Hepatocyte (in vitro differentiated cells): ENCODE measurements around the gene ROBO1. TPM values are rescaled to one million over a fixed set of nuclear protein-coding genes. Genes with fewer than 3 reads are reported as not detected.
"Not testable (repeated sequence)": the region's sequence is repeated elsewhere in the genome, so short reads cannot be mapped to it uniquely, and the experiment has no call there.

Experiments
- DNase-seq: peaks from one replicate; pipeline ENCODE4 v3.0.0-alpha.2; 2016; ENCODE audit warnings: low spot score
- H2AFZ ChIP-seq: fragments of 200-600 bp; sonication (generic); 2 replicates; pipeline ENCODE4 v1.6.0; 2016; ENCODE audit warnings: antibody characterized with exemption, mild to moderate bottlenecking
- H3K27ac ChIP-seq: fragments of 200-600 bp; sonication (generic); 2 replicates; pipeline ENCODE4 v1.5.1; 2016; ENCODE audit warnings: mild to moderate bottlenecking
- H3K27me3 ChIP-seq: fragments of 200-600 bp; sonication (generic); 2 replicates; pipeline ENCODE4 v1.6.1; 2016
- H3K36me3 ChIP-seq: fragments of 200-600 bp; sonication (generic); replicated peaks from 2 replicates; pipeline ENCODE4 v1.5.1; 2016; ENCODE audit warnings: low read depth; ENCODE audit not compliant: insufficient read depth
- H3K4me1 ChIP-seq: fragments of 200-600 bp; sonication (generic); 2 replicates; pipeline ENCODE4 v1.5.1; 2016; ENCODE audit warnings: mild to moderate bottlenecking, moderate library complexity; ENCODE audit not compliant: insufficient read depth
- H3K4me2 ChIP-seq: fragments of 200-600 bp; sonication (generic); 2 replicates; pipeline ENCODE4 v1.6.0; 2016
- H3K4me3 ChIP-seq: fragments of 200-600 bp; sonication (generic); 2 replicates; pipeline ENCODE4 v1.5.1; 2016; ENCODE audit warnings: mild to moderate bottlenecking
- H3K79me2 ChIP-seq: fragments of 200-600 bp; sonication (generic); 2 replicates; pipeline ENCODE4 v1.6.0; 2017; ENCODE audit warnings: mild to moderate bottlenecking
- H3K9me2 ChIP-seq: fragments of 200-600 bp; sonication (generic); replicated peaks from 2 replicates; pipeline ENCODE4 v1.6.0; 2017; ENCODE audit warnings: mild to moderate bottlenecking; ENCODE audit not compliant: insufficient read depth
- H3K9me3 ChIP-seq: fragments of 200-600 bp; sonication (generic); 2 replicates; pipeline ENCODE4 v1.5.1; 2016; ENCODE audit warnings: low read depth, mild to moderate bottlenecking
- H4K20me1 ChIP-seq: fragments of 200-600 bp; sonication (generic); 2 replicates; pipeline ENCODE4 v1.6.0; 2016; ENCODE audit warnings: mild to moderate bottlenecking; ENCODE audit not compliant: insufficient read depth, poor library complexity, severe bottlenecking
- EZH2 ChIP-seq: fragments of 200-600 bp; sonication (generic); IDR thresholded peaks from 2 replicates; pipeline ENCODE4 v1.6.1; 2016; ENCODE audit warnings: antibody characterized with exemption, mild to moderate bottlenecking, borderline replicate concordance
- EZH2phosphoT487 ChIP-seq: fragments of 200-600 bp; sonication (generic); IDR thresholded peaks from one replicate; pipeline ENCODE4 v1.6.1; 2018; ENCODE audit warnings: antibody characterized with exemption, mild to moderate bottlenecking, low read depth, moderate library complexity; ENCODE audit not compliant: unreplicated experiment, severe bottlenecking
- WGBS: methylation state at CpG from one replicate; pipeline ENCODE4 v1.1.6; 2016; ENCODE audit warnings: low lambda C conversion rate; ENCODE audit errors: missing lambda C conversion rate; 5-methylcytosine and 5-hydroxymethylcytosine counted together
- polyA plus RNA-seq: library from polyadenylated mRNA; unstranded; fragments of >200 nt; fragmentation: Nextera tagmentation; extraction: Ambion mirVana; gene quantifications from 2 replicates; pipeline ENCODE4 v1.2.1, GENCODE V29; 2016
- total RNA-seq: library from RNA; depleted of rRNA; stranded (reverse); fragments of >200 nt; gene quantifications from 2 replicates; pipeline ENCODE4 v1.2.3, GENCODE V29; 2014
- TF ChIP-seq, protein P1 (sequence below): fragments of 200-600 bp; sonication (generic); IDR thresholded peaks from 2 replicates; pipeline ENCODE4 v1.5.1; 2016; ENCODE audit warnings: antibody characterized with exemption, mild to moderate bottlenecking; ENCODE audit not compliant: poor library complexity

The ROBO1 gene
- total and polyA plus RNA-seq, 2 experiments from 2014 or later = 13.6 to 44.3 TPM

DNA sequence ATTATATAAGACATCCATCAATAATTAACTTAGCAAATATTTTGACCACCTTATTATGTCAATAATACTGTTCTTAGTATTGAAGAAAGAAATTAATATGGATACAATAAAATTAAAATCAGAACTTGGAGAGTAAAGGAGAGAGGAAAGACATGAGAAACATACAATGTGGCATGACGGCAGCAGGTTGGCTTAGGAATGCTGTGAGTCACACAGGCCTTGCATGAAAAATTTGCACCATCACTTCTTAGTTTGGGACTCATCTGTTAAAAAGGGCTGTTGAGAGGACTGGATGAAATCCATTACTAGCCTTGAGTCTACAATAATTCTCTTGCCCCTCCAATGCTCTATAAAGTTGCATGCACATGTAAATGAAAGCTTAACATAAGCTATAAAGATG lies 880.8 kb downstream of the ROBO1 start:
- Histone ChIP-seq H3K9me2 (no peaks in the 10 kb centered on the region), H3K36me3 (no peaks in the 10 kb centered on the region), H3K9me3 (no peaks in the 10 kb centered on the region), H3K27ac (no peak overlapping the region), H2AFZ (no peak overlapping the region), H3K4me3 (no peak overlapping the region), H3K4me1 (no peaks in the 10 kb centered on the region), H3K4me2 (no peak overlapping the region), H4K20me1 (no peaks in the 10 kb centered on the region), H3K27me3 (no peaks in the 10 kb centered on the region), H3K79me2 (peaks cover 18% of the 10 kb centered on the region)
- DNase-seq = no peak
- WGBS = 94% methylated on average over 1 of the region's 1 CpG
- TF ChIP-seq EZH2phosphoT487 (no peak), EZH2 (no peak)
- TF ChIP-seq, protein P1, sequence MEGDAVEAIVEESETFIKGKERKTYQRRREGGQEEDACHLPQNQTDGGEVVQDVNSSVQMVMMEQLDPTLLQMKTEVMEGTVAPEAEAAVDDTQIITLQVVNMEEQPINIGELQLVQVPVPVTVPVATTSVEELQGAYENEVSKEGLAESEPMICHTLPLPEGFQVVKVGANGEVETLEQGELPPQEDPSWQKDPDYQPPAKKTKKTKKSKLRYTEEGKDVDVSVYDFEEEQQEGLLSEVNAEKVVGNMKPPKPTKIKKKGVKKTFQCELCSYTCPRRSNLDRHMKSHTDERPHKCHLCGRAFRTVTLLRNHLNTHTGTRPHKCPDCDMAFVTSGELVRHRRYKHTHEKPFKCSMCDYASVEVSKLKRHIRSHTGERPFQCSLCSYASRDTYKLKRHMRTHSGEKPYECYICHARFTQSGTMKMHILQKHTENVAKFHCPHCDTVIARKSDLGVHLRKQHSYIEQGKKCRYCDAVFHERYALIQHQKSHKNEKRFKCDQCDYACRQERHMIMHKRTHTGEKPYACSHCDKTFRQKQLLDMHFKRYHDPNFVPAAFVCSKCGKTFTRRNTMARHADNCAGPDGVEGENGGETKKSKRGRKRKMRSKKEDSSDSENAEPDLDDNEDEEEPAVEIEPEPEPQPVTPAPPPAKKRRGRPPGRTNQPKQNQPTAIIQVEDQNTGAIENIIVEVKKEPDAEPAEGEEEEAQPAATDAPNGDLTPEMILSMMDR = no peak

DNA sequence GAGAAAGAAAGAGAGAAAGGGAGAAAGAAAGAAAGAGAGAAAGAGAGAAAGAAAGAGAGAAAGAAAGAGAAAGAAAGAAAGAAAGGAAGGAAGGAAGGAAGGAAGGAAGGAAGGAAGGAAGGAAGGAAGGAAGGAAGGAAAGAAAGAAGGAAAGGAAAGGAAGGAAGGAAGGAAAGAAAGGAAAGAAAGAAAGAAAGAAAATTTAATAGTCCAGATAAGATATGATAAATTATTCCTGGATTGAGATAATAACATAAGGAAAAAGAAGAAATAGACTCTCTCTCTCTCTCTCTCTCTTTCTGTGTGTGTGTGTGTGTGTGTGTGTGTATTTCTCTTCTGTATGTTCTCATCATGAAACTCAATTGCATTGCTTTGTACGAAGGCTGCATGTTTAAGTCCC lies 883.2 kb downstream of the ROBO1 start:
- H3K4me2 ChIP-seq, H2AFZ ChIP-seq, H3K27ac ChIP-seq, H3K27me3 ChIP-seq, H3K9me3 ChIP-seq, DNase-seq, H3K4me1 ChIP-seq, H3K4me3 ChIP-seq, H4K20me1 ChIP-seq, H3K9me2 ChIP-seq, H3K36me3 ChIP-seq: not testable (repeated sequence)
- peaks cover 15% of the 10 kb centered on the region for H3K79me2 ChIP-seq
- 100% methylated on average over 1 of the region's 1 CpG for WGBS

DNA sequence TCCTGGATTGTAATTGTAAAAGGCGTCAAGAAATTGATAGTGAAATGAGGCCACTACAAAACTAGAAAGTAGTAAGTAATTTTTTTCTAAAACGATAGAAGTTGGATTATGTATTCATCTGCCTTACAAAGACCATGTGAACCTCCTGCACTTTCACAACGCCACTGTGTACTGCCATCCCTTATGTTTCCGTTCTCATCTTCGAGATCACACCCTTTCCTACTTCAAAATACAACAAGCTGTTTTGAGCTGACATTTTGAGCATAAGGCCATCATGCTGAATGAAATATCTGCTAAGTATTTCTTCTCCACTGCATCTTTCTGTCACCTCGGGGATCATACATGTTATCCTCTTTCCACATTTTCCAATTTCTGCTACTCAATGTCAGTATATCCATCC lies 885.5 kb downstream of the ROBO1 start:
- H3K4me3 ChIP-seq = no peak overlapping the region
- no peaks in the 10 kb centered on the region for H3K9me3 ChIP-seq
- DNase-seq = no peak
- WGBS = 95% methylated on average over 6 of the region's 6 CpGs
- no peaks in the 10 kb centered on the region for H3K36me3 ChIP-seq
- H3K79me2 ChIP-seq = peaks cover 21% of the 10 kb centered on the region
- no peaks in the 10 kb centered on the region for H3K4me1 ChIP-seq
- no peak overlapping the region for H3K4me2 ChIP-seq
- no peaks in the 10 kb centered on the region for H3K27me3 ChIP-seq
- no peak overlapping the region for H3K27ac ChIP-seq
- H2AFZ ChIP-seq = no peak overlapping the region
- TF ChIP-seq EZH2 = no peak
- TF ChIP-seq, protein P1 = no peak
- no peak for TF ChIP-seq EZH2phosphoT487
- H4K20me1 ChIP-seq = no peaks in the 10 kb centered on the region
- H3K9me2 ChIP-seq = no peaks in the 10 kb centered on the region

DNA sequence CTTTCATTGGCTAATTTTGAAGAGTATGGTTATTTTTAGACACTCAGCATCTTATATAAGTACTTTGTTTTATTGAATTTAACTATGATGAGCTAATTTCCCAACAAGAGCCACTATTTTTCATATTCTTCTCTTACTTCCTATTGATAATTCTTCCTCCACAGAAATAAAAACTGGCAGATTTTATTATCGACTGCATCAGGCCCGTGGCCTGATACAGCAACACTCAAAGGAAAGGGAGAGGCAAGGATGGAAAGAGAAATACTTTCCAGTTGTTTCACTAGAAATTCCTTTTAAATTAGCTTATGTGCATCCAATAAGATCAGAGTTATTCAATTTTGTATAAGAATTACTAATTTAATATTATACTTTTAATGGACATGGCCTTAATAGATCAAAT lies 886.3 kb downstream of the ROBO1 start:
- no peak overlapping the region for H3K4me3 ChIP-seq
- H3K36me3 ChIP-seq = no peaks in the 10 kb centered on the region
- H3K79me2 ChIP-seq = peaks cover 21% of the 10 kb centered on the region
- no peak overlapping the region for H2AFZ ChIP-seq
- peak overlapping the region; percentile 35 for H3K27ac ChIP-seq
- no peak for TF ChIP-seq EZH2phosphoT487
- TF ChIP-seq EZH2 = no peak
- TF ChIP-seq, protein P1 = no peak
- H3K4me2 ChIP-seq = peak overlapping the region; percentile 13
- no peaks in the 10 kb centered on the region for H3K9me3 ChIP-seq
- H3K4me1 ChIP-seq = no peaks in the 10 kb centered on the region
- H4K20me1 ChIP-seq = no peaks in the 10 kb centered on the region
- H3K9me2 ChIP-seq = no peaks in the 10 kb centered on the region
- H3K27me3 ChIP-seq = no peaks in the 10 kb centered on the region
- 80% methylated on average over 2 of the region's 2 CpGs for WGBS
- DNase-seq = no peak
